HG03457 (cell line): Measurements from ENCODE around the gene SLIT1.

ENCODE experiments used
- ATAC-seq: cut with Tn5 transposase; IDR thresholded peaks from one replicate; pipeline ENCODE4 v1.9.1; 2021; ENCODE audit warnings: moderate number of reproducible peaks; ENCODE audit not compliant: unreplicated experiment

Gene SLIT1

GRCh38 chr10:97119058-97119745 is 66.6 kb downstream of the SLIT1 start:
- ATAC-seq: no peak

- no peak for ATAC-seq
Observed at GRCh38 chr10:97117372-97117771, 68.4 kb downstream of the SLIT1 start.

- ATAC-seq: no peak
Observed at GRCh38 chr10:97116462-97117162, 69.1 kb downstream of the SLIT1 start.

GRCh38 chr10:97115846-97116245 is 69.9 kb downstream of the SLIT1 start:
- no peak for ATAC-seq

- no peak for ATAC-seq
Observed at GRCh38 chr10:97111615-97112014, 74.1 kb downstream of the SLIT1 start.

- no peak for ATAC-seq
Observed at GRCh38 chr10:97109547-97109946, 76.2 kb downstream of the SLIT1 start.

- ATAC-seq: no peak
Observed at GRCh38 chr10:97107551-97107950, 78.2 kb downstream of the SLIT1 start.

GRCh38 chr10:97106207-97106606 is 79.6 kb downstream of the SLIT1 start:
- no peak for ATAC-seq

- no peak for ATAC-seq
Observed at GRCh38 chr10:97105303-97105702, 80.5 kb downstream of the SLIT1 start.

- no peak for ATAC-seq
Observed at GRCh38 chr10:97103316-97104080, 82.3 kb downstream of the SLIT1 start.

GRCh38 chr10:97102441-97102840 is 83.3 kb downstream of the SLIT1 start:
- no peak for ATAC-seq

- no peak for ATAC-seq
Observed at GRCh38 chr10:97101166-97101940, 84.4 kb downstream of the SLIT1 start.

GRCh38 chr10:97100657-97101056 is 85.1 kb downstream of the SLIT1 start:
- no peak for ATAC-seq

- no peak for ATAC-seq
Observed at GRCh38 chr10:97099868-97100267, 85.9 kb downstream of the SLIT1 start.

GRCh38 chr10:97099089-97099488 is 86.7 kb downstream of the SLIT1 start:
- no peak for ATAC-seq

- no peak for ATAC-seq
Observed at GRCh38 chr10:97097084-97097433, 88.7 kb downstream of the SLIT1 start.

- no peak for ATAC-seq
Observed at GRCh38 chr10:97096261-97097083, 89.3 kb downstream of the SLIT1 start.

- ATAC-seq: no peak
Observed at GRCh38 chr10:97095701-97096260, 90.0 kb downstream of the SLIT1 start.

- no peak for ATAC-seq
Observed at GRCh38 chr10:97090644-97091043, 95.1 kb downstream of the SLIT1 start.

GRCh38 chr10:97090035-97090434 is 95.7 kb downstream of the SLIT1 start:
- no peak for ATAC-seq
